ENCODE data around the gene CDK18. TPM values are rescaled to one million over a fixed set of nuclear protein-coding genes. Genes with fewer than 3 reads are reported as not detected.
A peak's percentile ranks its signal among the peaks of the same experiment; 100 is the strongest.
"Not testable (repeated sequence)": the region's sequence is repeated elsewhere in the genome, so short reads cannot be mapped to it uniquely, and the experiment has no call there.

The CDK18 gene
- 0.60 and 0.80 TPM in 2 replicates for total RNA-seq (2014; rRNA removed; shearing (Covaris generic))

DNA sequence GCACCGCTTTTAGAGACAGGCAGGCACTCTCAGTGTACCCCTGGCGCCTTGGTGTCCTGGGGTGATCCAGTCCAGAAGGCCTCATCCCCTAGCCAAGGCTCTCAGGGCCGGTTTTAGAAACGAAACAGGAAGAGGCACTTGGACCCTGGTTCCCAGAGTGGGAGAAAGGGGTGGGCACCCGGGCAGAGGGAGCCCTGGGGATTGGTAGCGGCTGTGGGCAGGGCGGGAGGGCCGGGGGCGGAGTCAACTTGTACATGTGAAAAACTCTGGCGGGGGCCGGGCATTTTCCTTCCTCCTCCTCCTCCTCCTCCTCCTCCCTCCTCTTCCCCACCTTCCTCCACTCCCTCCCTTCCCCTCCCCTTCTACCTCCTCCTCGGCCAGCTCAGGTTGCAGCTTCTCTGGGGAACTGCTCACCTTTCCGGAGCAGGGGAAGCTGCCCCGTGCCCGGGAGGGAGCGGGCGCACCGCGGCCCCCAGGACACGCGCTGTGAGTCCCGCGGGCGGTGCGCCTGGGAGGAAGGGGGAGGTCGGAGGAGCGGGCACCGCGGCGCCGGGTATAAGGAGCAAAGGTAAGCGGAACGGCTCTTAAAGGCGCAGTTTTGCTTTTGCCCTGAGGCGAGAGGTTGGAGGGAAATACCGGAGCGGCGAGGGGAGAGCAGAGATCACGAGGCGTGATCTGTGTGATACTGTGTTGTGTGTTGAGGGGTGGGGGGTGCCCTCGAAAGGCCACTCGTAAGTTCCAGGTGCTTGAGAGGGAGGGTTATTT lies at the start of gene CDK18:
CDK18 (plus strand) TSS at position 359 of the 765 bp plus-strand sequence. CDS start 18,499 bp downstream, outside the sequence.
- peak; percentile 88 for DNase-seq (ENCODE audit: low read depth)

DNA sequence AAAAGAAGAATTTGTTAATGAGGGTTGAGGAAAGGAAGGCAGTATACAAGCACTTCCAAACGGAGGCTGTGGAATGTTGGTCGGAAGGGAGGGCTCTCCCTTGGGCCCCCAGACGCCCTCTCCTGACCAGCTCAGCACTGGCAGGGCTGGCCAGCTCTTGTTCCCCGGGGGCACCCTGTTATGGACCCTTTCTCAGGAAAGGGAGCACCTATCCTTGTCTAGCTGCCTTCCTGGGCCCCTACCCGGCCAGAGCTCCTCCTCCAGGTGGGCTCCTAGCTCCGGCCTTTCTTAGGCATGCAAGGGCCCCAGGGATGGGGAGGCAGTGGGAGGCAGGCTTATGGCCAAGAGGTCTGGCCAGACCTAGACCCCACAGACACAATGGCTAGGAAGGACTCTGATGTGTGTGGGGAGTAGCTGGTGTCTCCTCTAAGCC lies 49.5 kb upstream of the CDK18 start:
- DNase-seq (ENCODE audit: low read depth): no peak

DNA sequence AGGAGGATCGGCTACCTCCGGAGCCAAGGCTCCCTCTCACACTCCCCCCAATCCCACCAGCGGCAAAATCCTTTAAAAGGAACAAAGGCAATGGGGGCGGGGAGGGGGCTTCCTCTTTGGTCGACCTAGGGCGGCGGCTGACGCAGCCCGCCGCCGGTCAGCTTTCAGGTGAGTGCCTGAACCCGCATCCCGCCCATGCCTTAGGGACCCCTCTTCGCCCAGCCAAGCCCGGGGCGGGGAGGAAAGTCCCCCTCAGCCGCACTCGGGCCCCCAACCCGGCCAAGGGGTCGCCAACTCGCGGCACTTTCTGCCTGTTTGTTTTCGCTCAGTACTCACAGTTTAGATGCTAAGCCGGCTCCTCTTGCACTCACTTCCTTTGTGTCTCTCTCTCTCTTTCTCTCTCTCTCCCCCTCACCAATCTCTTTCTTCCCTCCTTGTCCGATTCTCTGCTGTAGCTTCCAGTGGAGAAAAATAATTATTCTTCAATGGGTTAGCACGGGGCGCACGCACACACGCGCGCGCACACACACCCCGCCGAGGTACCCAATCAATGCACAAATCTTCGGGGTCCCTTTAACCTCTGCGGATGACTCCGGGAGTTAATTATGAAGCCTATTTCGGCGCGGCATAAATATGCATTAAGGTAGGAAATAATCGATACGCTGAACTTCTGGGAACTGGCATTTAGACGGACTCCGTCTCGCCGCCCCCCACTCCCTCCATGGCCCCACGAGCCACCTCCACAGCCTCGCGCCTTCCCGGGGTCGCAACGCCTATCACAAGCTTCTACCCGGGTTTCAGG lies 48.7 kb upstream of the CDK18 start, which contains the start of gene BLACAT1:
BLACAT1 (minus strand) TSS at position 465 of the 802 bp plus-strand sequence.
- no peak for DNase-seq (ENCODE audit: low read depth)

DNA sequence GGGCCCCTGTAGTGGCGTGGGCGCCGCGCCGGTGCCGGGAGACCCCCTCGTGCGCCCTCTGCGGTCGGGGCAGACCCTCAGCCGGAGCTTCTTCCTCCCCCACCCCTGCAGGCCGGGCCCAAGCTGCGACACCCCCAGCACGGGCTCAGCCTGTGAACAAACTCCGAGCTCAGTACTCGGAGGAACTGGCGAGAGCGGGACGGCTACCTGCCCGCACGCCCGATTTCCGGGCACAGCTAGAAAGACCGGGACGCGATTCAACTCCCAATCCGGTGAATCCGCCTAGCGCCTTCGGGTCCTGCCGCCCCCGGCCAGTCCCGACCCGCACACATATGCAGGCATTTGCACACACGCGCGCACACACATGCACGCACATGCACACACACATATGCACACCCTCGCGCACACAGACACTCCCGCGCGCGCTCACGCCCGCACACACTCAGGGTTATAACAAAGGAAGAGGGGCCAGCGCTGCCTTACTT lies 48.0 kb upstream of the CDK18 start:
- DNase-seq (ENCODE audit: low read depth): peak; percentile 37

DNA sequence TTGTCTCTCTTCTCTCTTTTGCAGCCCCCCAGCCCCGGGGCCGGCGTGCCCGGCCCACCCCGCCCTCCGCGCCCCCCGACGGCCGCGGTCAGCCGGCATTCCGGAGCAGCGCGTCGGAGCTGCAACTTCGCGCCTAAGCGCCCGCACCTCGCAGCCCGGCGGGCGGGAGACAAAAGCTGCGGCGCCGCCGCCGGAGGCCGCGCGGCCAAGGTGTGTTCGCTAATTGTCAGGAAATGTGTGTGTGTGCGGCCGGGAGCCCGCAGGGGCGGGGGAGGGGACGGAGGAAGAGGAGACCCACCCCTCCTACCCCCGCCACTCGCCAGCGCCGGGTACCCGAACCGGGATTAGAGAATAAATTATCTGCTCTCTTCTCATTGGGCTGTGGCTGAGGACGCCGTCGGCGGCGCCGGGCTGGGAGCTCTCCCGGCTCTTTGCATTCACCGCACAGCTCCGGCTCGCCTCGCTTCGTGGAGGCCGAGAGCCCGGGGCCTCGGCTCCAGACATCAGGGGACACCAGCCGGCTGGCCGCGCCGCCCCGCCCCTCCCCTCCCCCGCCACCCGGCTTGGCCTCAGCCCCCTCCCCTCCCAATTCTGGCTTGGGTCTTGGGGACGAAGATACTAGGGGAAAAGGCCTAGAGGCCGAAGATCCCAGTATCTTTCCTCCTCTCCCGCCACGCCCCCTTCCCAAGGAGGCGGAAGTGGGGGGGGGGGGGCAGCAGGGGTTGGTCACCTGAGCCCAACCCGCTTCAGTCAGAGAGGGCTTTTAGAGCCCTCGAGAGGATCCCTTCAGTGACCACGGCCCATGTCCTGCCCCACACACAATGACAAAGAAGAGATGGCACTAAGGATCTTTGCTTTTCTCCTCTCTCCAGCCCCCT lies 47.4 kb upstream of the CDK18 start:
- DNase-seq (ENCODE audit: low read depth): peak; percentile 25

DNA sequence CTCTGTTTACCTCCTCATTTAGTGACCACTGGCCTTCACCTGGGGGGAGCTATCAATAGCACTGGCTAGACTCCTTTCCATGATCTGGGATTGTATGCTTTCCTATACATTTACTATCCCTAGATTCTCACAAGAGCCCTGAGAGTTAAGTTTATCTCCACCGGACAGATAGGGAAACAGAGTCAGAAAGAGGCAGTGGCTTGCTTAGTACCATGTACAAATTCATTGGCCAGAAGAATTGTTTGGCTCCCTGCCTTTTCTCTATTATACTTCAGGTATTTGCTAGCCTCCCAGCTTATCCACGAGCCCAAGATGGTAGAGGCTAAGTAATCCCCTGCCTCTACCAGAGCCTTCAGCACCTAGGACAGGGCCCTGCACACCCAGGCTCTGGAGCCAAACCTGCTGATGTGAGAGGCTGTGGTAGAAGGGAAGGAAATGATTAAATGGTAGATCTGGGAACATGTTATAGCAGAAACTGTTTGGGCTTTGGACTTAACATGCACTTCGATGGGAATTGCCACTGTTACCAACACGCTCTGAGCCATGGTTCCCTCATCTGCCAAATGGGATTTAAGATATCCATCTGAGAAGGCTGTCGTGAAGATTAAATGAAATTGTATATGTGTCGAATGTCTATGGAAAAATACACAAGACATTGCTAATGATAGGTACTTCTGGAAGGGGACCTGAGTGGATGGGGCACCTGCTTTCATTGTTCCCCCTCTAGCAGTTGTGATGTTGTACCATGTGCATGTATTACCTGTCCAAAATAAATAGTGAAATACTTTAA lies 45.5 kb upstream of the CDK18 start:
- DNase-seq (ENCODE audit: low read depth): peak; percentile 74

DNA sequence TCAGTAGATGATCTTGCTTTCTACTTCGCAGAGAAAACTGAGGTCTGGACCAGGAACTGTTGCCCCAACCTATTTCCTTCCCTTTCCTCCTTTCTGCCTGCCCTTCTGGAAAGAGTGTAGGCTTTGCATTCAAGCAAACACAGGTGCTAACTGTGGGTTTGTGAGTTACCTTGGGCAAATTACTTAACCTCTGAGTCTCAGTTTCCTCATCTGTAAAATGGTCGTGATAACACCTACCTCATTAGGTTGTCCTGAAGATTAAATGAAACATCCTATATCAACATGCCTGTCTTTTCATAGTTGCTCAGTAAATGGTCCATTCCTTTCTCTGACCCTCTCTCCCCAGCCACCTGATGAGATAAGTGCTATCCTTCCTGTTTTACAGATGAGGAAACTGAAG lies 39.1 kb upstream of the CDK18 start:
- no peak for DNase-seq (ENCODE audit: low read depth)

DNA sequence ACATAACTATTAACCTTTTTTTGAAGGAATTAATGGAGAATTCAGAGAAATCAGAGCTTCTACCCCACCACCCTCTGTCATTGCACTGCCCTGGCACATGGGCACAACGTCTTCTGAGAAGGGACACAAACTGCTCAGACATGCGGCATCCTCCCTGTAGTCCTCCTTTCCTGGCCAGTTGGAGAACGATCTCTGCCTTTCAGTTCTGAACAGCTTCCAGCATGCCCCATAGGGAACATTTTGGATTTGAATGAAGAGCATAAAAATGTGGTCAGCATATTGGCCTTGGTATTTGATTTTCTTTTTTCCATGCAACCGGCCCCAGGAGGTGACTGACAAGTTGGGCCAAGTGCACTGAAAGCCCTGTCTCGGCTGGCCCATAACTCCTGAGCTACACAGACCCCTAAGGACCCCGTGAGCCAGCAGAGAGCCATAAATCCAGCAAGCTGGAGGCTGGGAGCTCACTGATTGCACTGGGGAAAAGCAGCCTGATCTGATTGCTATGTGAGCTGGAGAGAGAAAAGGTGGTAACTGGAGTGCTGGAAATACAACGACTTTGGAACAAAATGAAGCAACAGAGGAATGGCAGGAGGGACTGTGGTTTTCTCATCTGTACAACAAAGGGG lies 37.8 kb upstream of the CDK18 start:
- DNase-seq (ENCODE audit: low read depth): no peak

DNA sequence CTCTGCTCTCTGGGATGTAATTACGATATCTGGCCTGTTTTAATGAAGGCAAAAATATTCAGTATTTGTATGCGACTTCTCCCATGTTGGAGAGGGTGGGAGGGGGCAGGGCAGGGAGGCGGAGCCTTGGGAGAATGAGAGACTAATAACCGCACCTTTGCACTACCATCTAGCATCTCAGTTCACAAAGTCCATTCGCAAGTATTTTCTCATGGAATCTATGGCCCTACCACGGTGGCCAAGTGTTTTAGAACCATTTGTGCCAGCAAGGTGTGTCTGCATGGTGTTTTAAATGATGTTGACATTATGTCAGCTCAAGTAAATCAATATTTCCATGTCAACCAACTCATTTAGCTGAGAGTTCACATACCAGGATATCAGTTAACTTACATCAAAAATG lies 34.3 kb upstream of the CDK18 start:
- no peak for DNase-seq (ENCODE audit: low read depth)

DNA sequence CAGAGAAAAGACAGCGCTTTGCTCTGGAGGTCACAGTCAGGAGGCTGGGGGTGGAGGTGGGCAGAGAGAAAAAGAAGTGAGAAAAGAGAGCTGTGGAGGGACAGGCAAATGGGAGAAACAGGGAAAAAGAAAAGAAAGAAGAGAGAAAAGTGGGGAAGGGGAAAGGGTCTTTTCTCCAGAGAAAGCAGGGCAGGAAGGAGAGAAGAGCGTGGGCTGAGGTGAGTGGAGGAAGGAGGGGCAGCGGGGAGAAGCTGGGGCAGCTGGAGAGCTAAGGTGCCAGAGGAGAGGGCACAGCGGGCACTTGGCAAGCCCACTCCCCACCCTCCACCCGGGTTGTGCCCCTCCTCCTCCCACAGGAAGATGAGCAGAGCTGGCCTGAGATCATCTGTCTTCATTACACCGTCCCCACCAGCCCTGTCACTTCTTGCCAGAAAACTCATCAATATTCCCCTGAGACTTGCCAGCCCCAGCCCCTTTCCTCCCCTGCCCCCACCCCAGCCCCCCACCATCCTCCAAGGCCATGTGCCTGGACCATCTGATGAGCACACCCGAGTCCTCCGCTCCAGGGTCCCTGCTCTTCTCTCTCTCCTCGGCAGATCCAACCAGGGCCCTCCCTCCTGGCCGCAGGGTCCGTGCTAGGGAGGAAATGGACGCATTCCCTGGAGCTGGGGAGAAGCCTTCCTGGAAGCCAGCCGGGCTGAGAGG lies 31.6 kb upstream of the CDK18 start:
- no peak for DNase-seq (ENCODE audit: low read depth)

DNA sequence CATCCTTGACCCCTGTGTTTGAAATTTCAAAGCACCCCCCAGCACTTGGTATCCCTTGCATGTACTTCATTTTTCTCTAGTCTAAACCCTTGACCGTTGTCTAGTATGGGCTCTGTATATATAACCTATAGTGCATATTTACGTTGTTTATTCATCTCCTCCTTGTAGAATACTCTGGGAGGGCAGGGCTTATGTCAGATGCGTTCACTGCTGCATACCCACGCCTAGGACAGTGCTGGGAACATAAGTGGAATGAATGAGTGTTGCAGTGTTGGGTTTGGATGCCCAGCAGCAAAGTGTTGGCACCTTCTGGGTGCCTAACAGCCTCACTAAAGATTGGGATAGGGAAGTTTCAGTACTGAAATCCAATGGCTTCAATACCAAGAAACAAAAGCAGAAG lies 31.0 kb upstream of the CDK18 start:
- no peak for DNase-seq (ENCODE audit: low read depth)

DNA sequence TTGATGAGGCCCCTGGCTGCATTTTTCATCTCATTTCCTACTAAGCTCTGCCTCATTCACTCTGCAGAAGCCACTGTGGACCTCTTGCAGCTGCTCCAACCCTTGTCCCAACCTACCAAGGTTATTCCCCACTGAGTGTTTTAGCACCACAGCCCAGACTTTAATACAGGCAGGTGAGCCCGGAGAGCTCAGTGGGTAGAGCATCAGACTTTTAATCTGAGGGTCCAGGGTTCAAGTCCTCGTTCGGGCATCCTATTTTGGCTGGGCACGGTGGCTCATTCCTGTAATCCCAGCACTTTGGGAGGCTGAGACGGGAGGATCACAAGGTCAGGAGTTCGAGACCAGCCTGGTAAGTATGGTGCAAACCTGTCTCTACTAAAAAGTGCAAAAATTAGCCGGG lies 30.5 kb upstream of the CDK18 start:
- no peak for DNase-seq (ENCODE audit: low read depth)

DNA sequence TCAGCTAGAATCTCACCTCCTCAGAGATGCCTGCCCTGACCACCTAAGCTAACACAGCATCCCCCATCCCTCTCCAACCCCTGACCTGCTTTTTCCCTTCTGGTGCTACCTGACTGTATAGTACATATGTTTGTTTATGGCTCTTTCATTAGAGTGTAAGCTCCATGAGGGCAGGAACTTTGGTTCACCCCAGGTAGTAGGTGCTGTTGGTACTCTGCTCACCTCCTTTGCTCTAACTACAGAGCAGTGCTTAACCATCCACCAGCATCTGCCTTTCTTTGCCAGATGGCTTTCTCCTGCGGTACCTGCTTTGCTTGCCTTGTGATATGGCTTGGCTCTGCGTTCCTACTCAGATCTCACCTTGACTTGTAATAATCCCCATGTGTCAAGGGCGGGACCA lies 29.9 kb upstream of the CDK18 start:
- no peak for DNase-seq (ENCODE audit: low read depth)

DNA sequence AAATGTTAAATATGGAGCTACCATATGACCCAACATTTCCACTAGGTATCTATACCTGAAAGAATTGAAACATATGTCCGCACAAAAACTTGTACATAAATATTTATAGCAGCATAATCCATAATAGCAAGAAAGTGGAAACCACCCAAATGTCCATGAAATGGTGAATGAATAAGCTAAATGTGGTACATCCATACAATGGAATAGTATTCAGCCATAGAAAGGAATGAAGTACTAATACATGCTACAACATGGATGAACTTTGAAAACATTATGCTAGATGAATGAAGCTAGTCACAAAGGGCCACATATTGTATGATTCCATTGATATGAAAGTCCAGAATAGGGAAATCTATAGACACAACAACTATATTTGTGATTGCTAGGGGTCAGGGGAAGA lies 28.6 kb upstream of the CDK18 start:
- DNase-seq (ENCODE audit: low read depth): no peak

DNA sequence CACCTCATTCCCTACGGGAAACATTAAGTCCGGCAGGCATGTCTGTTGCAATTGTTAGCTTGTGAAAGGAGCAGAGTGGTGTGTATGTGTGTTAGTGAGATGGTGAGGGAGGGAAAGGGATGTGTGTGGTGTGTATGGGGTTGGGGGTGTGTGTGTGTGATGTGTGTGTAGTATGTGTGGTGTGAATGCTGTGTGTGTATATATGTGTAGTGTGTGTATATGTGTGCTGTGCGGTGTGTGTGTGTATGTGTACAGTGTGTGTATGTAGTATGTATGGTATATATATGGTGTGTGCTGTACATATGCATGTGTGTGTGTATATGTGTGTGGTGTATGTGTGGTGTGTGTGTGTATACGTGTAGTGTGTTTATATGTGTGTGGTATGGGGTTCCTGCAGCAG lies 27.8 kb upstream of the CDK18 start:
- DNase-seq (ENCODE audit: low read depth): no peak

DNA sequence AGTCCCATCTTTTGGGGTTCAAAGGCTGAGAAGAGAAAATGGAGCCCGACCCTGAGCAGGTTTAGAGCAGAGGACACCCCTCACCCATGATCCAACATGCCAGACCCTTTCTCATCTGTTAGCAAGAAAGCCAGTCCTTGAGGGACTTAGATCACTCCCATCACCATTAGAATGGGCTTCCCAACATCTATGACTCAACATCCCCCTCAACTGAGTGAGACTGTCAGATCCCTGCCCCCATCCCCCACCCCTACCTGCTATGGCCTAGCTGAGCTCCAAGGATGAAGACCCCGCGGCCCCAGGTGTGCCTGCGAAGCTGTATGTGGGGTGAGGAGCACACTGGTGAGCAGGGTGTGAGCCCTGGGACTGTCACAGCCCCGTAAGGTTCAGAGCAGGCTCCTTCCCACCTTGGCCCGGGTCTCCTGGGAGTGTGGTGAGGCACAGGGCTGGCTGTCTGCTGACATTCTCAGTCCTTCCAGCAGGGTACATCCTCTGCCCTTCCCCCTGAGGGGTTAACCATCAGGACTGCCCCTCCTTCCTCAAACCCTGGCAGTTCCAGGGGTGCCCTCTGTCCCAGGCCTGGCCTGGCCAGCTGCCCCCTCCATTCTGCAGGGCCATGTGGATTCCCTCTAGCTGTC lies 27.2 kb upstream of the CDK18 start:
- DNase-seq (ENCODE audit: low read depth): no peak

DNA sequence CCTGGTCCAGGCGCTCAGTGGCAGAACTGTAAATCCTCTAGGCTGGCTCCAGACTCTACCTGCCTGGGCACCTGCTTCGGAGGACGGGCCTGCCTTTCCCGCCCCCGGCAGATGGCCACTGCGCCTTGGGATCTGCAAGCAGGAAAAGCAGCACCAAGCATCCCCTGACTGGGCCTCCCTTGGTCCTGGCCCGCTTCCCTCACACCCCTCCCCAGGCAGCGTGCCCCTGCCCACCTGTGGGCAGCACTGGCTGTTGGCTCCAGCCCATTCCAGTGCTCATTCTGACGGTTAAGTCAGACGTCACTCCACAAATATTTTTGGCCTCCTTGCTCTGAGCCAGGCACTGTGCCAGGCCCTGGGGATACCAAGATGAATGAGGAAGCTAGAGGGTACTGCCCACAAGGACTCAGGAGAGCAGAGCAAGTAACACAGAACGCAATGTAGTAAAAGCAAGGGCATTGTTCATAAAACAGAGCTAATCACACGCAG lies 26.7 kb upstream of the CDK18 start:
- DNase-seq (ENCODE audit: low read depth): peak; percentile 94

DNA sequence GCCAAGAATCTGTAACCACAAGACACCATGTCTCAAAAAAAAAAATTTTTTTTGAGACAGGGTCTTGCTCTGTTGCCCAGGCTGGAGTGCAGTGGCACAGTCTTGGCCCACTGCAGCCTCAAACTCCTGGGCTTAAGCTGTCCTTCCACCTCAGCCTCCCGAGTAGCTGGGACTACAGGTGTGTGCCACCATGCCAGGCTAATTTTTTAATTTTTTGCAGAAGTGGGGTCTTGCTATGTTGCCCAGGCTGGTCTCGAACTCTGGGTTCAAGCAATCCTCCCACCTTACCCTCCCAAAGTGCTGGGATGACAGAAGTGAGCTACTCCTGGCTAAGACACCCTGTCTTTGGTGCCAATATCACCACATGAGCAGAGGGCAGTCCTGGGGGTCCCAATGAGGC lies 25.5 kb upstream of the CDK18 start:
- not testable (repeated sequence) for DNase-seq (ENCODE audit: low read depth)

DNA sequence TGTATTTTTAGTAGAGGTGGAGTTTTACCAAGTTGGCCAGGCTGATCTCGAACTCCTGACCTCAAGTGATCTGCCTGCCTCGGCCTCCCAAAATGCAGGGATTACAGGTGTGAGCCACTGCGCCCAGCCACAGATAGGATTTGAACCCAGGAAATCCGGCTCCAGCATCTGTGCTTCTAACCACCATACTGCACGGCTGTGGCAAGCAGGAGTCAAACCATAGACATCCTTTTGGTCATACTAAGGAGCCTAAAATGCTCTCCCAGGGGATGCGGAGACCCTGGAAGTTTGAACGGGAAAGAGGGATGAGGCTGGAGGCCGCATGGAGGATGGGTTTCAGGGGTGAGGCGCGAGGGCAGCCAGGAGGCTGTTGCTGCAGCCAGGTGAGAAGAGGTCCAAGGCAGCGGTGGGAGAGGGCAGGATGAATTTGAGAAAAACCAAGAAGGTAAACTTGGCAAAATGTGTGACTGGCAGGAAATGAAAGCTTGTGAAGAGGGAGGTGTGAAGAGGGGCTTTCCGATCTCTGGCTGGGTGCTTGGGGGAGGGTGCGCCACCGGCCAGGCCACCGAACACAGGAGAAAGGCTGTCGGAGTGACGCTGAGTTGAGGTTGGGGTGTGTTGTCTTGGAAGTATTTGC lies 24.0 kb upstream of the CDK18 start:
- DNase-seq (ENCODE audit: low read depth): no peak

Measured in Daoy (cell line).